ACHN (cell line): ENCODE results near the gene NIF3L1.
A peak's percentile ranks its signal among the peaks of the same experiment; 100 is the strongest.

ENCODE experiments used
- DNase-seq: peaks from one replicate; pipeline ENCODE4 v3.0.0-alpha.2; 2015
- in situ Hi-C: cut with HindIII; loops from 2 replicates; pipeline ENCODE4 v1.10.0; 2017; ENCODE audit warnings: low sequenced_read_pairs, low pct_ligation_motif_present, low pct_unique_long_range_greater_than_20kb

Gene NIF3L1, protein sequence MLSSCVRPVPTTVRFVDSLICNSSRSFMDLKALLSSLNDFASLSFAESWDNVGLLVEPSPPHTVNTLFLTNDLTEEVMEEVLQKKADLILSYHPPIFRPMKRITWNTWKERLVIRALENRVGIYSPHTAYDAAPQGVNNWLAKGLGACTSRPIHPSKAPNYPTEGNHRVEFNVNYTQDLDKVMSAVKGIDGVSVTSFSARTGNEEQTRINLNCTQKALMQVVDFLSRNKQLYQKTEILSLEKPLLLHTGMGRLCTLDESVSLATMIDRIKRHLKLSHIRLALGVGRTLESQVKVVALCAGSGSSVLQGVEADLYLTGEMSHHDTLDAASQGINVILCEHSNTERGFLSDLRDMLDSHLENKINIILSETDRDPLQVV

DNA sequence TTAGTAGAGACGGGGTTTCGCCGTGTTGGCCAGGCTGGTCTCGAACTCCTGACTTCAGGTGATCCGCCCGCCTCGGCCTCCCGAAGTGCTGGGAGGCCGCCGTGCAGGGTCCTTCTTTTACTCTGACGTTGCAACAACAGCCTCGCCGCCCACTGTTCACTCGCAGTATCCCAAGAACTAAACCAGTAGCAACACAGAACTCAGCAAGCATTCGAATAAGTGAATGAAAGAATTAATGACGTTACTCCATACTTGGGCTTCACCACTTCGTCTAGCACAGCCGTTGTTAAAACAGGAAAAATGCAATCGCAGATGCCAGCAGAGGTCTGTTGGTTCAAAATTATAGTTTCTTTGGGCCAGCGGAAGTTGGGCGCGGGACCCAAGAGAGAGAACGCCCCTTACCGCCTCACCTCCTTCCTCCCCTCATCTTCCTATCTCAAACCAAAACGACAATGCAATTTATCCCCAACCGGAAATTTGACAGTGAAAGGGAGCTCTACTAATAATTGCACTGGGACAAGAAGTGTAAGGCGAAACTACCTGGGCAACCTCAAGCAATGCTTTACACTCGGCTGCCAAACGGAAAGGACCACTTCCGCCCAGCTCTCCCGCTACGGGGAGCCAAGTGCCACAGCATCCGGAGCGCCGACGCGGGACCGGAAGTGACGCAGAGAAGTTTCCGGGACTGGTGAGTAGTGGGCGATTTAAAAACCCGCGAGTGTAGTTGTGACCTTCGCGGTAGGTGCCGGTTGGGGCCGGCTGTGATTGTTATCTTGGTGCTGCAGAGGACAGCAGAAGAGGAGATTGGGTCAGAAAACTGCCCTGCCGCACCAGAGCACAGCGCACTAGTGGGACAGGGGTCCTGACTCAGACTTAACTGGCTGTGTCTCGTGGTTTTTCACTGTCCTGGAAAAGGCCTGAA is at the start of gene NIF3L1, which contains the start of gene PPIL3:
Gene NIF3L1, plus strand, starts transcription at position 668 of the 922 bp plus-strand sequence. CDS start 2,573 bp downstream, outside the sequence.
Gene PPIL3, minus strand, starts transcription at position 374 of the 922 bp plus-strand sequence. CDS start 1,462 bp downstream, outside the sequence.
- DNase-seq = peak; percentile 99
- in situ Hi-C loops = no loop called here

DNA sequence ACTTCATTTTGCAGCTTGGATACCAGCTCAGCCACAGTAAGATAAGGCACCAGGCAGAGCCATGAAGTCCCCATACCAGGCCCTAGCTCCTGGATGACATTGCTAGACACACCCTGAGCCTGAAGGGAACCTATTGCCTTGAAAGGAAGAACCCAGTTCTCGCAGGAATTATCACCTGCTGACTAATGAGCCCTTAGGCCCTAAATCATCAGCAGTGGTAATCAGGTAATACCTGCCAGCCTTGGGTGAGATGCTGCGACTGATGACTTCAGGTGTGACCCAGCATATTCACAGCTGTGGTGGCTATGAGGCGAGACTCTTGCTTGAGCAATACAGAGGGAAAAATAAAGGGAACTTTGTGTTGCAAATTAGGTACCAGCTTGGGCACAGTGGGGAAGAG is 49.7 kb upstream of the NIF3L1 start:
- DNase-seq = no peak
- in situ Hi-C loops = no loop called here

DNA sequence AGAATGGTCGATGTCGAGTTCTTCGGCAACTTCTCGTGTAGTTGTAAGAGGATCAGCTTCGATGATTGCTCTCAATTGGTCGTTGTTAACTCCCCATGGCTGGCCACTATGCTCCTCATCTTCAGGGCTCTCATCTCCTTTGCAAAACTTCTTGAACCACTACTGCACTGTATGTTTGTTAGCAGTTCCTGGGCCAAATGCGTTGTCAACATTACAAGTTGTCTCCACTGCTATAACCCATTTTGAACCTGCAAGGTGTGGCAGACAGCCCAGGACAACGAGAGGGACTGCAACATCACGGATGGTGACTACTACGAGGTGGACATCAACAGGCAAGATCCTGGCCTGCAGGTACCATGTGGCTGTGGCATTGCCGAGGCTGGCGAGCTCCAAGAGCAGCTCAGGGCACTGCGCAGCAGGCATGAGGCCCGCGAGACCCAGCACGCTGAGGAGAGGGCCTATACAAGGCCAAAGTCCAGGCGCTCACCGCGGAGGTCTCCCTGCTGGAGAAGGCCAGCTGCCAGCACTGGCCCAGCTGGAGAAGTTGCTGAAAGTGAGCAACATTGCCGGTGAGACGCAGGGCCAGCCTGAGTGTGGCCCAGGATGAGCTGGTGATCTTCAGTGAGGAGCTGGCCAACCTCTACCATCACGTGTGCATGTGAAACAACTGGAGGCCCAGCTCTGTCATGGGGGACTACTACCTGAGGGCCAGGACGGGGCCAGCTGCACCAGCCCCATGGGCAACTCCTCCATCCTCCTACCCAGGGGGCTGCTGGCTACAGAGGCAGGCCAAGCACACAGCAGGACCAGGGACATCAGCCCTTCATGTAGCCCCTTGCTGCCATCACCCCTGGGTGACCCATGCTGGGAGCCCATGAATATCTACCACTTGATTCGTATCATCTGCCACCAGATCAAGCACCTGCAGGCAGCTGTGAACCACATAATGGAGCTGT is 44.9 kb upstream of the NIF3L1 start:
- DNase-seq = no peak
- in situ Hi-C loops = no loop called here

DNA sequence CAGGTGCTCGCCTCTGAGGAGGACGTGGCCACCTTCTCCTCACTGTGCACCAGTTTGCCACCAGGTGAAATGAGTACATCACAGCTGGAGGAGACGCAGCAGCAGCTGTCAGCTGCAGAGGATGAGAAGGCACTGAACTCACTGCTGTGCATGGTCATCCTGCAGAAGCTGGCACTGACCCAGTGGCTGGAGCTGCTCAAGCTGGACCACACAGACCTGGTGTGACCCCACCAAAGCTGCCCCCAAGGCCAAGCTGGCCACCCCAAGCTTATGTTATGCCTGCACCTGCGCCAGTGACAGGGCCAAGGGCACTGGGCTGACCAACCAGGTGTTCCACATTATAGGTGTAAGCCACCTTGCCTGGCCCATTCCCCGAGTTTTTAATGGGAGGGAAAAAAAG is 44.0 kb upstream of the NIF3L1 start:
- in situ Hi-C loops = no loop called here
- DNase-seq = no peak

DNA sequence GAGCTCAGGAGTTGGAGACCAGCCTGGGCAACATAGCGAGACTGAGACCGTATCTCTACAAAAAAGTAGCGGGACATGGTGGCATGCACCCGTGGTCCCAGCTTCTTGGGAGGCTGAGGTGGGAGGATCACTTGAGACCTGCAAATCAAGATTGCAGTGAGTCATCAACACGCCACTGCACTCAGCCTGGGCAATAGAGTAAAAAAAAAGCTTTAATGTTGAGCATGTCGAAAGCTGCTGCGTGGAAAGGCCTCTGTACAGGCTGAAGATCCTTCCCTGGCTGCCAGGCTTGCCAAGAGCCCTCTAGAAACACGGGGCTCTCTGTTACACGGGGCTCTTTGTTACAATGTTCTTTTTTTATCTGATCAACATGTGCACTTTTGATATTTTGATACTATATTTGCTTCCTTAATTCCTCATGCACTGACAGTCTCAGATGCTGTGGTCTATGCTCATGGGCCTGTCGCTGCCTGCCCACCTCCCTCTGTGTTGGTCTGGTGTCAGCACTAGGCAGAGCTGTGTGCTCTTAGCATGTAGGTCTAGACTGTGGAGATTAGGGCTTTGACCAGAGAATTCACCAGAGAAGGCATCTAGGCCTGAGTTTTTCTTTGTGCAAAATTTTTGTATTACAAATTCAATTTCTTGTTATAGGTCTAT is 43.4 kb upstream of the NIF3L1 start:
- in situ Hi-C loops = no loop called here
- no peak for DNase-seq

DNA sequence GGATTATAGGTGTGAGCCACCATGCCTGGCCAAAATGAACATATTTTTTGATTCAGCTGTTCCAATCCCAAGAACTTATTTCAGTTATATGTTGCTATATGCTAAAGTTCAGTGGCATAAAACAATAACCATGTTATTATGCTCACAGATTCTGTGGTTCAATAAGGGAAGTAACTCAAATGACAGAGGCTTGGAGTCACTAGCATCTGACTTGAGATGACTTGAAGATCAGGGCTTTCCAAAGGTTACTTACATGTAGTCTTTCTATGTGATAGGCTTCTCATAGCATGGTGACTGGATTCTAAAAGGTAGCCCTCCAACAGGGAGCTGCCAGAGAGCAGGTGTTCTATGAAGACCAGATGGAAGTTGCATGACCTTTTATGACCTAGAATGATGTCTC is 41.9 kb upstream of the NIF3L1 start:
- in situ Hi-C loops = no loop called here

DNA sequence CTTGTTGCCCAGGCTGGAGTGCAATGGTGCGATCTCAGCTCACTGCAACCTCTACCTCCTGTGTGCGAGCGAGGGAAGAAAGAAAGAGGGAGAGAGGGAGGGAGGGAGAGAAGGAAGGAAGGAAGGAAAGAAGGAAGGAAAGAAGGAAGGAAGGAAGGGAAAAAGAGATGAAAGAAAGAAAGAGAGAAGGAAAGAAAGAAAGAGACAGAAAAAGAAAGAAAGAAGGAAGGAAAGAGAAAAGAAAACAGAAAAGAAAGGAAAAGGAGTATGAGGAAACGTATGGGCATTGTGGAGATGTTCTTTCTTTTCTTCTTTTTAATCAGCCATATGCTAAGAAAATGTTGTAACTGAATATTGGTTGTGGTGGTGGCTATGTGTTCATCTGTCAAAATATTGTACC is 41.2 kb upstream of the NIF3L1 start:
- in situ Hi-C loops = no loop called here

More for the DNA sequence above, 41.9 kb upstream of the NIF3L1 start:
- DNase-seq = no peak

DNA sequence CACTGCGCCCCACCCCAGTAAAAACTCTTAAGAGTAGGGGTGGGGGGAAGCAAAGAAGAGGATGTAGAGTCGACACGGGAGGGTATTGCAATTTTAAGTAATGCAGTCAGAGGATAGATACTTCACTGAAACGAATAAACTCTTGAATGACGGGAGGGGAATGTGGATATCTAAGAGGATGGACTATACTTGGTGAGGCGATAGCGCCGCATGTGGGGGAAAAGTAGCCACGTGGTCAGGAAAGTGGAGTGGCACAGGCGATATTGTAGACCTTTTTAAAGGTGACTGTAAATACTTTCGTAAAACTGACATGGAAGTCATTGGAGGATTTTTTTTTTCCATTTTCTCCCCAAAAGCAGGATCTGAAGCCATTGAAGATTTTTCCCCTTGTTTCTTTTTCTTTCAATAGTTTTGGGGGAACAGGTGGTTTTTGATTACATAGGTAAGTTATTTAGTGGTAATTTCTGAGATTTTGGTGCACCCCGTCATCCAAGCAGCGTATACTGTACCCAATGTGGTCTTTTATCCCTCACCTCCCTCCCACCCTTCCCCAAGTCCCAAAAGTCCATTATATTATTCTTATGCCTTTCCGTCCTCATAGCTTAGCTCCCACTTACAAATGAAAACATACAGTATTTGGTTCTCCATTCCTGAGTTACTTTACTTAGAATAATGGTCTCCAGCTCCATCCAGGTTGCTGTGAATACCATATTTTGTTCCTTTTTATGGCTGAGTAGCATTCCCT is 38.5 kb upstream of the NIF3L1 start:
- DNase-seq = no peak
- in situ Hi-C loops = no loop called here

More for the DNA sequence above, 41.2 kb upstream of the NIF3L1 start:
- no peak for DNase-seq

DNA sequence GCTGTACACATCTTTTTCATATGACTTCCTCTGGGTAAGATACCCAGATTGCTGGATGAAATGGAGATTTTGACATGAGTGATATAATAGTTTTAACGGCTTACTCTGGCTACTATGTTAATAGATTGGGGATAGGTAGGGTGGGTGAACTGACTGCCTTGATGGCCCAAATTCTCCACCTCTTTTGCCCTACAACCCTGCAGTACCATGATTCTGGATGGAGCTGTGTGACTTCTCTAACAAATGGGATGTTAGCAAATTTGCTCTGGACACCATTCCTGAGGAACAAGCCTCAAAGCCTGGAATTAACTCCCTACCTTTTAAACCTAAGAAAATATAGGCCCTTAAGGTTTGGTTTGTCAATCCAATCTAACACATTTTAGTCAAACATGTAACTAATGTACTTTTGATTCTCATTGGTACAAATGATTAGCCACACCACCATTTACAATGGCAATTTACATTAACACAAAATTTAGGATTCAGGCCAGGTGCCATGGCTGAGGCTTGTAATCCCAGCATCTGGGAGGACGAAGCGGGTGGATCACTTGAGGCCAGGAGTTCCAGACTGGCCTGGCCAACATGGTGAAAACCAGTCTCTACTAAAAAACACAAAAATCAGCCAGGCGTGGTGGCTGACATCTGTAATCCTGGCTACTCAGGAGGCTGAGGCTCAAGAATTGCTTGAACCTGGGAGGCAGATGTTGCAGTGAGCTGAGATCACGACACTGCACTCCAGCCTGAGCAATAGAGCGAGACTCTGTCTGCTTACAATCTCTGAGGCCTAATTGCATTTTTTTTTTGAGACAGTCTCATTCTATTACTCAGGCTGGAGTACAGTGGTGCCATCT is 37.5 kb upstream of the NIF3L1 start:
- in situ Hi-C loops = no loop called here

DNA sequence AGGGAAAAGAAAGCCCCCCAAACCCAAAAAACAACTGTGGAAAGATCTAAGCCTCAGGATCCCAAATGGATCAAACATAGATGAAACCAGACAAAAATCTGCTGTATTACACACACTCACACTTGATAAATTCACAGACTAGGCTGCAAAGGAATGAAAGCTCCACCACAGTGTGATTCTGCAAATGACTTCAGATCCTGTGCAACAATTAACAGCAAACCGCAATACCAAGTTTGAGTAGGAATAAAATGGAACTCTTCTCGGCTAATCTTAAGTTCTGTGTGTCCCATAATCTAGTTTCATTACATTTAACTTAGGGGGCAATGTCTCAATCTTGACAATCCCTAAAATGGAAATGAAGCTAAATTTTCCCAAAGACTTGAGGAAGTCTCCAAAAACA is 36.6 kb upstream of the NIF3L1 start:
- in situ Hi-C loops = no loop called here
- no peak for DNase-seq

More for the DNA sequence above, 37.5 kb upstream of the NIF3L1 start:
- no peak for DNase-seq

DNA sequence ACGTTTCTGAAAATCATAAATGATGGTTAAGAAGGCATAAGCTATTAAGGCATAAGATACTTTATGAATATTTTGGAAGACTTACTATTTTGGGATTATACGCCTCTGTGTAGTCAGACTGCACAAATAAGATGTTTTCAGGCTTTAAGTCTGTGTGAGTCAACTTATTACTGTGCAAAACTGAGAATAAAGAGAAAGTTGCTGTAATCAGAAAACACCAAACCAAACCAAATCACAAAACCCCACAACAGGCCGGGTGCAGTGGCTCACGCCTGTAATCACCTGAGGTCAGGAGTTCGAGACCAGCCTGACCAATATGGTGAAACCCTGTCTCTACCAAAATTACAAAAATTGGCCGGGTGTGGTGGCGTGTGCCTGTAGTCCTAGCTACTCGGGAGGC is 32.4 kb upstream of the NIF3L1 start:
- DNase-seq = no peak
- in situ Hi-C loops = no loop called here

DNA sequence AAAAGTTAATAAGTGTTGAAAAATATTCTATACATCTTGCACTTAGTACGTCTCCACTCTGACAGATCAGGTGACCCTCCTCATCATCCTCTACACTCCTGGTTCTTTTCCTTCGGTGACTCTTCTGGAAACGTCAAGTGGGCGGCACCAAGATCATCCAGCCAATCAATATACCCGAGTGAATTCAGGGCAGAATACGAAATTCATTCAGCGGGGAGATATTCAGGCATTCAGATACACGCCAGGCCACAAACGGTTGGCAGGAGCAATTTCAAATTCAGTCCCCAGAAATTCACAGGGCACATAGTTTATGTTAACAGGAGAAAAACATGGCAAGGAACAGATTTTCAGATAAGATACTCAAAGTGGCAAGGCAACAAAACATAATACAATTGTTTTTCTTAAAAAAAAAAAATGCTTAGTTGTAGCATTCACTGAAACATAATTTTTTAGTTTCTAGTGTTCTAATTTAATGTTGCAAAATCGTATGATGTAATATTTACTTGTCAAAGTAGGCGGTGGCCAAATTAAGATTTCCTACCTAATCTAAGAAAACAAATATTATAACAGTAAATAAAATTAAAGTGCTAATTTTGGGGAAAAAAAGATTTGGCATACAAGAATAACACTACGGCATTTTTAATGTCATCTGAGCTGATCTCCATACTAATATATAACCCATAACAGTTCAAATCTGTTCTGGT is 28.9 kb upstream of the NIF3L1 start:
- in situ Hi-C loops = no loop called here
- no peak for DNase-seq

DNA sequence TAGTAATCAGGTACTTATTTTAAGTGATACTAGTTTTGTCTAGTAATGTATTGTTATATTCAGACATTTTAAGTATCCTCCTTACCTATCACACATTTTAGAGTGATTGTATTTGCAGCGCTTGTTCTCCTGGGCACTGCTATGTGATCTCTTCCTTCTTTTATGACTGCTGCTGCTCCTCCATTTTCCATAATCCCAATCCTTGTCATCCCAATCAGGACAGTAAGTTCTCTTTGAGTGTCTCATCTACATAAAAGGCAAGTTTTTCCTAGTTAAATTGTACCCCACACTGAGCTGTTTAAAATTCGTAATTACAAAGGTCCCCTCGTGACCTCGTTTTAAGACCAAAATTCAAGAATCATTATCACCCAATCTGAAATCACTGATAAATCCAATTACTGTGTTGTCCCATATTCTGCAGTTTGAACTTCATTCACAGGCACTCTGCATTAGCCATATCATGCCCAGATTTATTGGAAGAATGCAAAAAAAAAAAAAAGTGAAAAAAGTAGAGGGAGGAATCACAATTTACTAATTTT is 27.5 kb upstream of the NIF3L1 start:
- in situ Hi-C loops = no loop called here
- DNase-seq = no peak

DNA sequence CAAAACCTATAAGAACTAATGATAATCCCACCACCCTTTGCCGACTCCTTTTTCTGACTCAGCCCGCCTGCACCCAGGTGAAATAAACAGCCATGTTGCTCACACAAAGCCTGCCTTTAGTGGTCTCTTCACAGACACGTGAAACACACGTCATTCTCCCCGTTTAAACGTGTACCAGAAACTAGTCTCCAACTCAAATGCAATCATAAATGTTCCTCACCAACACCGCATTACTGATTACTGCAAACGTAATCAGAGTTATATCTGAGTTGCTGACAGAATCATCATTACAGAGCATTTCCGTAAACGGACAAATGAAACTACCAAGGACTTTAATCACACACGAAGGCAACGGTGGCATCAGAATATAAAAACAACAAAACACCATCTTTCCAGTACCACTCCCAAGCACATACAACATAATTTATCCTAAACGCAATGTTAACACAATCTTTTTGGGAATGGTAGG is 26.6 kb upstream of the NIF3L1 start:
- in situ Hi-C loops = no loop called here
- DNase-seq = peak; percentile 54

DNA sequence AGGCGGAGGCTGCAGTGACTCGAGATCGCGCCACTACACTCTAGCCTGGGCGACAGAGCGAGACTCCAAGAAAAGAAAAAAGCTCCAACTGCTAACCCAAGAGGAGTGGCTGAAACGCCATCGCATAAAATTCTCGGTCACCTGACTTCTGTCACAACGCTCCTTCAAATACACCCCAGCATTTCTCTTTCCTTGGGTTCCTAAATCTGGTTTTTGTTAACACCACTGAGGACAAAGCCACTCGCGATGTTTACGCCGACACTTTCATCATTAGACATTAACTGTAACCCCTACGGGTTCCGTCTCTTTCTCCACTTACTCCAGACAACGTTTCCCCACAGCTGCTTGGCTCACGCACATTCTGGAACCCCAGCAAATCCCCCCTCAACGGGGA is 25.4 kb upstream of the NIF3L1 start:
- in situ Hi-C loops = no loop called here
- peak; percentile 52 for DNase-seq
